Measurements from ENCODE around the gene METTL8.

The METTL8 gene

DNA sequence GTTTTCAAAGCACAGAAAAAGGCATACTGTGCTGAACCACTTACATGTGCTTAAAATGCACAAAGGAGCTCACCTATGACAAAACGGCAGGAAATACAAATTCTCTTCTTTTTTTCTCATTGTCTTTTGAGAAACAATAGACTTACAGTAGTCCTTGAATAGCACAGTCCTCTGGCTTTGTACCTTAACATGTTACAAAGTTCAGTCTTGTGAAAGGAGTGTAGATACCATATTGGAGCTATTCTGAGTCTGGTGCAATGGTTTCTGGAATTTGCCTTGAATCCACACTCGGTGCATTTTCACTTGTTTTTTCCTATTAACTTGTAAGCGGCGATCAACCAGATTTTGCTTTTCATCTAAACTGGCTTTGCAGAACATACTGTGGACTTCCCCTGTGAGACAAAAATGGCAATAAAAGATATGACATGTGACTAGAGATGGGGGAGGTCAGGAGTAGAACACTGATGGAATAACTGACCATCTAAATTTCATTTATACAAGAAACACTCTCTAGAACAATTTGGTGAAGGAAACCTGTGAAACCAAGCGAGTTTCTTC, 109.7 kb downstream of the METTL8 start:
- Histone ChIP-seq H4K20me1 (ENCODE audit: insufficient read depth, low read length) (no peaks in the 10 kb centered on the region), H3K9me3 (ENCODE audit: insufficient read depth, low read length, severe bottlenecking) (no peaks in the 10 kb centered on the region), H3K27ac (ENCODE audit: low read length) (no peak overlapping the region), H2AFZ (ENCODE audit: low read depth, low read length) (no peak overlapping the region), H3K4me2 (ENCODE audit: insufficient read depth, low read length) (no peak overlapping the region), H3K36me3 (ENCODE audit: insufficient read depth, low read length) (peaks cover 18% of the 10 kb centered on the region; the same call in 1 of the 2 replicates), H3K4me1 (ENCODE audit: insufficient read depth, low read length) (no peaks in the 10 kb centered on the region), H3K9ac (ENCODE audit: low read depth, low read length) (no peak overlapping the region), H3K27me3 (ENCODE audit: insufficient read depth, low read length, poor library complexity) (no peaks in the 10 kb centered on the region), H3K79me2 (ENCODE audit: insufficient read depth, low read length) (no peaks in the 10 kb centered on the region), H3K4me3 (ENCODE audit: low read depth in 1 of 2, low read length in 2 of 2) (no peak overlapping the region)
- no peak for ATAC-seq (ENCODE audit: insufficient read depth, low read depth)
- no peak for TF ChIP-seq EZH2 (IDR thresholded peaks at IDR 0.05; ENCODE audit: borderline replicate concordance, low read depth, low read length, severe bottlenecking)
- TF ChIP-seq, protein P1, sequence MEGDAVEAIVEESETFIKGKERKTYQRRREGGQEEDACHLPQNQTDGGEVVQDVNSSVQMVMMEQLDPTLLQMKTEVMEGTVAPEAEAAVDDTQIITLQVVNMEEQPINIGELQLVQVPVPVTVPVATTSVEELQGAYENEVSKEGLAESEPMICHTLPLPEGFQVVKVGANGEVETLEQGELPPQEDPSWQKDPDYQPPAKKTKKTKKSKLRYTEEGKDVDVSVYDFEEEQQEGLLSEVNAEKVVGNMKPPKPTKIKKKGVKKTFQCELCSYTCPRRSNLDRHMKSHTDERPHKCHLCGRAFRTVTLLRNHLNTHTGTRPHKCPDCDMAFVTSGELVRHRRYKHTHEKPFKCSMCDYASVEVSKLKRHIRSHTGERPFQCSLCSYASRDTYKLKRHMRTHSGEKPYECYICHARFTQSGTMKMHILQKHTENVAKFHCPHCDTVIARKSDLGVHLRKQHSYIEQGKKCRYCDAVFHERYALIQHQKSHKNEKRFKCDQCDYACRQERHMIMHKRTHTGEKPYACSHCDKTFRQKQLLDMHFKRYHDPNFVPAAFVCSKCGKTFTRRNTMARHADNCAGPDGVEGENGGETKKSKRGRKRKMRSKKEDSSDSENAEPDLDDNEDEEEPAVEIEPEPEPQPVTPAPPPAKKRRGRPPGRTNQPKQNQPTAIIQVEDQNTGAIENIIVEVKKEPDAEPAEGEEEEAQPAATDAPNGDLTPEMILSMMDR (IDR thresholded peaks at IDR 0.05; ENCODE audit: borderline replicate concordance, extremely low read depth, low read length, poor library complexity, severe bottlenecking) = no peak
- no peak for DNase-seq

DNA sequence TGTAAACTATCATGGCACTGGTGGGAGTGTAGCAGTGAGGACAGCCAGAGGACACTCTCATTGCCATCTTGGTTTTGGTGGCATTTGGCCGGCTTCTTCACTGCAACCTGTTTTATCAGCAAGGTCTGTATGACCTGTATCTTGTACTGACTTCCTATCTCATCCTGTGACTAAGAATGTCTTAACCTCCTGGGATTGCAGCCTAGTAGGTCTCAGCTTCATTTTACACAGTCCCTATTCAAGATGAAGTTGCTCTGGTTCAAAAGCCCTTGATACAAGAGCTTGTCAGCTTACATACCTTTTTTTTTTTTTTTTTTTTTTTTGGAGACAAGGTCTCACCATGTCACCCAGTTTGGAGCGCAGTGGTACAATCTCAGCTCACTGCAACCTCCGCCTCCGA, 110.9 kb downstream of the METTL8 start:
- Histone ChIP-seq H3K4me1 (ENCODE audit: insufficient read depth, low read length) (no peaks in the 10 kb centered on the region), H3K4me3 (ENCODE audit: low read depth in 1 of 2, low read length in 2 of 2) (no peak overlapping the region), H3K79me2 (ENCODE audit: insufficient read depth, low read length) (no peaks in the 10 kb centered on the region), H4K20me1 (ENCODE audit: insufficient read depth, low read length) (no peaks in the 10 kb centered on the region), H3K9me3 (ENCODE audit: insufficient read depth, low read length, severe bottlenecking) (no peaks in the 10 kb centered on the region), H3K27ac (ENCODE audit: low read length) (no peak overlapping the region), H2AFZ (ENCODE audit: low read depth, low read length) (no peak overlapping the region), H3K27me3 (ENCODE audit: insufficient read depth, low read length, poor library complexity) (no peaks in the 10 kb centered on the region), H3K4me2 (ENCODE audit: insufficient read depth, low read length) (no peak overlapping the region), H3K9ac (ENCODE audit: low read depth, low read length) (no peak overlapping the region), H3K36me3 (ENCODE audit: insufficient read depth, low read length) (peaks cover 18% of the 10 kb centered on the region; the same call in 1 of the 2 replicates)
- ATAC-seq (ENCODE audit: insufficient read depth, low read depth) (no peak), DNase-seq (no peak)
- TF ChIP-seq EZH2 (IDR thresholded peaks at IDR 0.05; ENCODE audit: borderline replicate concordance, low read depth, low read length, severe bottlenecking) = no peak
- TF ChIP-seq, protein P1 (IDR thresholded peaks at IDR 0.05; ENCODE audit: borderline replicate concordance, extremely low read depth, low read length, poor library complexity, severe bottlenecking) = no peak

DNA sequence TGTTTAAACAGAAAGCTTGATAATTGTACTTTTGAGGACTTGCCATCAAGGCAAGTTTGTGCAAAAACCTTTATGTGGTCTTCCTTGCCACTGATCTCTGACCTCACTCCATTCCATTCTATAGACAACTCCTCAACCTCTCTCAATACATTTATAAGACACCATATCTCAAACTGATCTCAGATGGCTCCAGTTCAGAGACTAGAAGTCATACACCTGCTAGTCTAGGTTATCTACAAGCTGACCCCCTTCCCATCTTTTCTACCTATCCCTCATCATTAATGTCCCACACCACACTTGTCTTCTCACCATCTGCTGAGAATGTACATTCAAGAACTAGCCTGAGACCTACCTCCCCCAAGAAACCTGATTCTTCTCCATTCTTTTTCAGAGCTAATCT, 113.1 kb downstream of the METTL8 start:
- H3K4me3 ChIP-seq (ENCODE audit: low read depth in 1 of 2, low read length in 2 of 2) = no peak overlapping the region
- TF ChIP-seq EZH2 (IDR thresholded peaks at IDR 0.05; ENCODE audit: borderline replicate concordance, low read depth, low read length, severe bottlenecking) = no peak
- TF ChIP-seq, protein P1 (IDR thresholded peaks at IDR 0.05; ENCODE audit: borderline replicate concordance, extremely low read depth, low read length, poor library complexity, severe bottlenecking) = no peak
- H3K36me3 ChIP-seq (ENCODE audit: insufficient read depth, low read length) = peaks cover 20% of the 10 kb centered on the region; the same call in 1 of the 2 replicates
- no peaks in the 10 kb centered on the region for H3K4me1 ChIP-seq (ENCODE audit: insufficient read depth, low read length)
- H3K27me3 ChIP-seq (ENCODE audit: insufficient read depth, low read length, poor library complexity) = no peaks in the 10 kb centered on the region
- no peaks in the 10 kb centered on the region for H3K79me2 ChIP-seq (ENCODE audit: insufficient read depth, low read length)
- H3K9ac ChIP-seq (ENCODE audit: low read depth, low read length) = no peak overlapping the region
- H2AFZ ChIP-seq (ENCODE audit: low read depth, low read length) = no peak overlapping the region
- H3K4me2 ChIP-seq (ENCODE audit: insufficient read depth, low read length) = no peak overlapping the region
- no peak overlapping the region for H3K27ac ChIP-seq (ENCODE audit: low read length)
- no peaks in the 10 kb centered on the region for H3K9me3 ChIP-seq (ENCODE audit: insufficient read depth, low read length, severe bottlenecking)
- no peaks in the 10 kb centered on the region for H4K20me1 ChIP-seq (ENCODE audit: insufficient read depth, low read length)
- ATAC-seq (ENCODE audit: insufficient read depth, low read depth) = no peak
- DNase-seq = no peak

All from DND-41 (cell line).